PC-9 (cell line): ENCODE measurements around the gene XXYLT1. TPM values are rescaled to one million over a fixed set of nuclear protein-coding genes. Genes with fewer than 3 reads are reported as not detected.

Source experiments
- BruUV-seq: library from RNA; stranded (reverse); fragments of 400-500 nt; replicated peaks from 2 replicates; lab custom pipeline; 2021; lab: Mats Ljungman, UMichigan
- CTCF ChIA-PET: fragments of 300-600 bp; sonication (Branson Sonifier 250); formaldehyde crosslinking; loops from one replicate; lab custom pipeline; 2022; ENCODE audit warnings: antibody characterized with exemption; lab: Charles Lee
- POLR2A ChIA-PET: fragments of 300-600 bp; sonication (Branson Sonifier 250); formaldehyde crosslinking; loops from one replicate; lab custom pipeline; 2022; ENCODE audit warnings: antibody characterized with exemption; ENCODE audit not compliant: unreplicated experiment; lab: Charles Lee
- DNase-seq, 2 experiments: peaks; one replicate each; pipeline versions ENCODE4 v3.0.0 to v3.0.0-alpha.2; 2015 to 2022; ENCODE audit warnings: mixed read lengths in 1 of 2
- H2AFZ ChIP-seq: fragments of 200-600 bp; sonication (generic); 2 replicates; pipeline ENCODE4 v1.8.1; 2017; ENCODE audit warnings: antibody characterized with exemption
- H3F3A ChIP-seq: fragments of 200-600 bp; sonication (generic); 2 replicates; pipeline ENCODE4 v1.8.1; 2017; ENCODE audit warnings: antibody characterized with exemption, mild to moderate bottlenecking, low read depth; ENCODE audit not compliant: insufficient read depth
- H3K27ac ChIP-seq: fragments of 200-600 bp; sonication (generic); 2 replicates; pipeline ENCODE4 v1.6.1; 2016; ENCODE audit warnings: mixed run types
- H3K27me3 ChIP-seq: fragments of 200-600 bp; sonication (generic); 2 replicates; pipeline ENCODE4 v1.6.1; 2016; ENCODE audit warnings: low read depth, mixed run types; ENCODE audit not compliant: insufficient read depth
- H3K36me3 ChIP-seq: fragments of 200-600 bp; sonication (generic); 2 replicates; pipeline ENCODE4 v1.6.1; 2016; ENCODE audit warnings: low read depth, mixed run types
- H3K4me1 ChIP-seq: fragments of 200-600 bp; sonication (generic); replicated peaks from 2 replicates; pipeline ENCODE4 v1.6.1; 2016; ENCODE audit warnings: mixed run types; ENCODE audit not compliant: insufficient read depth
- H3K4me2 ChIP-seq: fragments of 200-600 bp; sonication (generic); 2 replicates; pipeline ENCODE4 v1.6.1; 2017; ENCODE audit warnings: mixed run types
- H3K4me3 ChIP-seq: fragments of 200-600 bp; sonication (generic); 2 replicates; pipeline ENCODE4 v1.6.1; 2016; ENCODE audit warnings: mixed run types
- H3K79me2 ChIP-seq: fragments of 200-600 bp; sonication (generic); 2 replicates; pipeline ENCODE4 v1.6.1; 2017; ENCODE audit warnings: low read depth, mixed run types
- H3K9me2 ChIP-seq: fragments of 200-600 bp; sonication (generic); 2 replicates; pipeline ENCODE4 v1.8.1; 2017; ENCODE audit warnings: mild to moderate bottlenecking; ENCODE audit not compliant: insufficient read depth
- H3K9me3 ChIP-seq: fragments of 200-600 bp; sonication (generic); 2 replicates; pipeline ENCODE4 v1.8.1; 2016; ENCODE audit warnings: low read depth; ENCODE audit not compliant: insufficient read depth
- H4K20me1 ChIP-seq: fragments of 200-600 bp; sonication (generic); 2 replicates; pipeline ENCODE4 v1.8.1; 2017; ENCODE audit not compliant: insufficient read depth
- EZH2 ChIP-seq: fragments of 200-600 bp; sonication (generic); IDR thresholded peaks from 2 replicates; pipeline ENCODE4 v1.8.0; 2017; ENCODE audit warnings: antibody characterized with exemption, low read depth
- intact Hi-C: fragments of 100-400 bp; cut with micrococcal nuclease; formaldehyde crosslinking; loops from one replicate; pipeline ENCODE4 v1.10.0; 2022; ENCODE audit not compliant: unreplicated experiment
- total RNA-seq: library from RNA; stranded (reverse); gene quantifications from 2 replicates; pipeline ENCODE4 v1.2.3, GENCODE V29; 2021
- TF ChIP-seq, protein P1 (sequence below): fragments of 200-600 bp; sonication (generic); conservative IDR thresholded peaks from 2 replicates; pipeline ENCODE4 v1.6.1; 2017; ENCODE audit warnings: mixed run types, antibody characterized with exemption, mild to moderate bottlenecking, moderate library complexity

Gene XXYLT1
- total RNA-seq, 1 experiment from 2014 or later: 13.3 TPM

DNA sequence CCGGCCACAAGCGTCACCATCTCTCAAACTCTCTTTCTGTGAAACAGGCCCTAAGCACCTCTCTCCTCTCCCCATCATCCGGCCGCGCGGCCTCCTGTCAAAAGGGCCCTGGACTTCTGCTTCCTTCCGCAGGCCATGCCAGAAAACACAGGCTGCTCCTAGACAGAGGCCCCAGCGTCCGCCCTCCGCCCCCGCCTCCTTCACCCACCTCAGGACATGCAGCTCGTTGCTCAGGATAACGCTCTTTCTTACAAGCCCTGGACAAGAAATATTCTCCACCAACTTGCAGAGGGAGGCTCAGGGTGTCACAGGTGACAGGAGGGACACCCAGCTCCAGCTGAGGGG, 212.0 kb downstream of the XXYLT1 start:
- Histone ChIP-seq H3K4me3 (no peak overlapping the region), H3K4me2 (no peak overlapping the region), H3K9me3 (no peaks in the 10 kb centered on the region), H3K9me2 (no peaks in the 10 kb centered on the region), H3K79me2 (no peaks in the 10 kb centered on the region), H3K4me1 (peaks cover 5% of the 10 kb centered on the region), H3K36me3 (no peaks in the 10 kb centered on the region), H4K20me1 (no peaks in the 10 kb centered on the region), H3K27me3 (no peaks in the 10 kb centered on the region), H2AFZ (no peak overlapping the region), H3F3A (no peaks in the 10 kb centered on the region), H3K27ac (no peak overlapping the region)
- no peak for DNase-seq
- intact Hi-C loops: no loop called here
- no peak for TF ChIP-seq EZH2
- TF ChIP-seq, protein P1, sequence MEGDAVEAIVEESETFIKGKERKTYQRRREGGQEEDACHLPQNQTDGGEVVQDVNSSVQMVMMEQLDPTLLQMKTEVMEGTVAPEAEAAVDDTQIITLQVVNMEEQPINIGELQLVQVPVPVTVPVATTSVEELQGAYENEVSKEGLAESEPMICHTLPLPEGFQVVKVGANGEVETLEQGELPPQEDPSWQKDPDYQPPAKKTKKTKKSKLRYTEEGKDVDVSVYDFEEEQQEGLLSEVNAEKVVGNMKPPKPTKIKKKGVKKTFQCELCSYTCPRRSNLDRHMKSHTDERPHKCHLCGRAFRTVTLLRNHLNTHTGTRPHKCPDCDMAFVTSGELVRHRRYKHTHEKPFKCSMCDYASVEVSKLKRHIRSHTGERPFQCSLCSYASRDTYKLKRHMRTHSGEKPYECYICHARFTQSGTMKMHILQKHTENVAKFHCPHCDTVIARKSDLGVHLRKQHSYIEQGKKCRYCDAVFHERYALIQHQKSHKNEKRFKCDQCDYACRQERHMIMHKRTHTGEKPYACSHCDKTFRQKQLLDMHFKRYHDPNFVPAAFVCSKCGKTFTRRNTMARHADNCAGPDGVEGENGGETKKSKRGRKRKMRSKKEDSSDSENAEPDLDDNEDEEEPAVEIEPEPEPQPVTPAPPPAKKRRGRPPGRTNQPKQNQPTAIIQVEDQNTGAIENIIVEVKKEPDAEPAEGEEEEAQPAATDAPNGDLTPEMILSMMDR: no peak
- BruUV-seq: no TSS peak
- CTCF ChIA-PET: interaction anchor here (0.7 kb wide), 1 partner anchor 51 kb away, joined by 3 read pairs; no protein-coding TSS in a partner anchor
- POLR2A ChIA-PET: no interaction called here

DNA sequence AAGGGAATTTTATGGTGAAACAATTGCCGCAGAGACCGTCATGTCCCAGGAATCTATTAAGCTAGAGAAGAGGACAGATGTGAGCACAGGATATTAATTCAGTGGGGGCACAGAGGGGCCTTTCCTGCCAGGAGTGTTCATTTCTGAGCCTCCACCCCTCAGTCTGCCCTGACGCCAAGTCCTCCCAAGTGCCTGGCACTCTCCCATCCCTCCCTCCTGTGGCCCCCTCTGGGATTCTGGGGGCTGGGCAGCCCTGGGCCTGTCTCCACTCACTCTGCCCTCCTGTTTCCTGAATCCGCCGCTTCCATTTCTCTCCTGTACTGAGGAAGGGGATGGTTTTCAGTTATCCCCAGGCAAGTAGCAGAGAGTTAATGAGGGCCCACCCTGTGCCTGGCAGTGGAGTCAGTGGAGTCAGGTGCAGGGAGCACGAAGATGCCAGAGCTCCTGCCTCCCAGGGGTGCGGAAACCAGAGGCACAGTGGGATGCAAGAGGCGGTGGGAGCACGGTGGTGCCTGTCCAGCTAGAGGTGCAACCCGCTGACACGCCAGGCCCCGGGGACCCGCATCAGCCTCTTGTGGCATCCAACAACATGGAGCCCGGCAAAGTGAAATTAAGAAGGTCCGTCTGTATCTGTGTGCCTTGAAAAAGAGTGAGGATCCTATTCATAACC, 212.5 kb downstream of the XXYLT1 start:
- no peaks in the 10 kb centered on the region for H3F3A ChIP-seq
- H4K20me1 ChIP-seq: no peaks in the 10 kb centered on the region
- DNase-seq: no peak
- TF ChIP-seq, protein P1: no peak
- TF ChIP-seq EZH2: no peak
- H2AFZ ChIP-seq: no peak overlapping the region
- H3K4me3 ChIP-seq: no peak overlapping the region
- no peaks in the 10 kb centered on the region for H3K36me3 ChIP-seq
- H3K4me2 ChIP-seq: no peak overlapping the region
- POLR2A ChIA-PET: no interaction called here
- H3K79me2 ChIP-seq: no peaks in the 10 kb centered on the region
- H3K9me3 ChIP-seq: no peaks in the 10 kb centered on the region
- H3K9me2 ChIP-seq: no peaks in the 10 kb centered on the region
- CTCF ChIA-PET: interaction anchor here (0.6 kb wide), 1 partner anchor 540 kb away, joined by 5 read pairs; no protein-coding TSS in a partner anchor
- intact Hi-C loops: no loop called here
- no peak overlapping the region for H3K27ac ChIP-seq
- no peaks in the 10 kb centered on the region for H3K27me3 ChIP-seq
- H3K4me1 ChIP-seq: no peaks in the 10 kb centered on the region
- no TSS peak for BruUV-seq

DNA sequence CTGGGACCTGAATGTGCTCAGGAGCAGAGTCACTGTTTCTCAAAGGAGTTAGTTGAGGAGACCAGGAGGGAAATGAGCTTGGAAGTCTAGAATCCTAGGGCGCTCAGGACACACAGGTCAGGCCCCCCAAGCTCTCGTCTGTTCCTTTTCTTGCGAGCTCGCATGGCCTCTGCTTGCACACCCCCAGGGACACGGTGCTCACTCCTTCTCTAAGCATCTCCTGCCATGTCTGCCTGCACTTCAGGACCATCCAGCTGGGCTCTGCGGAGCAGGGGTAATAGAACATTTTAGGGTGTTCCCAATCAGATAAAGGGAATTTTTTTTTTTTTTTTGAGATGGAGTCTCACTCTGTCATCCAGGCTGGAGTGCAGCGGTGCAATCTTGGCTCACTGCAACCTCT, 213.2 kb downstream of the XXYLT1 start:
- H3K27ac ChIP-seq: no peak overlapping the region
- BruUV-seq: no TSS peak
- H3K9me3 ChIP-seq: no peaks in the 10 kb centered on the region
- H3K4me3 ChIP-seq: no peak overlapping the region
- H3K27me3 ChIP-seq: no peaks in the 10 kb centered on the region
- no peaks in the 10 kb centered on the region for H3K9me2 ChIP-seq
- no peak for DNase-seq
- intact Hi-C loops: no loop called here
- H3K4me1 ChIP-seq: no peaks in the 10 kb centered on the region
- CTCF ChIA-PET: no interaction called here
- no peaks in the 10 kb centered on the region for H3K79me2 ChIP-seq
- no peaks in the 10 kb centered on the region for H3K36me3 ChIP-seq
- H3K4me2 ChIP-seq: no peak overlapping the region
- TF ChIP-seq, protein P1: no peak
- TF ChIP-seq EZH2: no peak
- POLR2A ChIA-PET: no interaction called here
- no peaks in the 10 kb centered on the region for H3F3A ChIP-seq
- H4K20me1 ChIP-seq: no peaks in the 10 kb centered on the region
- H2AFZ ChIP-seq: no peak overlapping the region
